ENCODE measurements around the gene RETREG2.

DNA sequence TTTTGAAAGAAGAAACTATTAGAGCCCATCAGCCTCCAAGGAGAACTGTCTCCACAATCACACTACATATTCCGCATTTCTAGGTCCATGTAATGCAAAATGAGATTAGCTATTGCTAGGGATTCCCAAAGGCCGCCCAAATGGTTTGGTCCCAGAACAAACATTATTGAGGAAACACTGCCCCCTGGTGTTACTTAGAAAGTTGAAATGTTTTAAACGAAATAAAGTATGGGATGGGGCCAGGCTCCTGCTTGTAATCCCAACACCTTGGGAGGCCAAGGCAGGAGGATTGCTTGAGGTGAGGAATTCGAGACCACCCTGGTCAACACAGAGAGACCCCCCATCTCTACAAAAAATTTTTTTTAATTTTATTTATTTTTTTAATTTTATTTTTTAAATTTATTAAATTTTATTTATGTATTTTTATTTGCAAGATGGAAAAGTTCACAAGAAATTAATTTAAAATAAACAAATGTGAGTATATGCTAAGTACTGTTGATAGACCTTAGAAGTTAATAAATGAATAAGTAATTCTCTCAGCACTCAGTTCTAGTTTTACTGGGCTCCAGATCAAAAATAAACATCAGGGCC, 22.9 kb upstream of the RETREG2 start:
- TF ChIP-seq REST (IDR thresholded peaks at IDR 0.05; ENCODE audit: low read depth) (no peak), MAX (IDR thresholded peaks at IDR 0.05) (no peak), EGR1 (IDR thresholded peaks at IDR 0.05) (no peak), TAF1 (IDR thresholded peaks at IDR 0.05; ENCODE audit: low read depth) (no peak), YY1 (IDR thresholded peaks at IDR 0.05; ENCODE audit: low read depth) (no peak), RAD21 (IDR thresholded peaks at IDR 0.05; ENCODE audit: low read depth) (peak; percentile 83), CEBPB (IDR thresholded peaks at IDR 0.05) (no peak), TCF12 (IDR thresholded peaks at IDR 0.05; ENCODE audit: low read depth) (no peak), NFIC (IDR thresholded peaks at IDR 0.05) (no peak), FOXM1 (IDR thresholded peaks at IDR 0.05; ENCODE audit: borderline replicate concordance, low read depth) (no peak)
